ENCODE results near the gene METTL16.

The METTL16 gene

GRCh38 chr17:2412561-2413021 is 99.1 kb downstream of the METTL16 start:
- H3K9me3 Mint-ChIP-seq: no peaks in the 10 kb centered on the region
- H3K4me1 Mint-ChIP-seq: peaks cover 12% of the 10 kb centered on the region
- no peaks in the 10 kb centered on the region for H3K27me3 Mint-ChIP-seq (ENCODE audit: low read depth, poor library complexity)
- no peak for DNase-seq
- no peak overlapping the region for H3K4me3 Mint-ChIP-seq
- TF ChIP-seq CTCF (IDR thresholded peaks at IDR 0.05): no peak
- peak overlapping the region; percentile 92 for H3K27ac Mint-ChIP-seq
- H3K36me3 Mint-ChIP-seq (ENCODE audit: low read depth): peaks cover 26% of the 10 kb centered on the region

- H3K4me1 Mint-ChIP-seq: peaks cover 16% of the 10 kb centered on the region
- TF ChIP-seq CTCF (IDR thresholded peaks at IDR 0.05): no peak
- H3K27me3 Mint-ChIP-seq (ENCODE audit: low read depth, poor library complexity): no peaks in the 10 kb centered on the region
- peaks cover 22% of the 10 kb centered on the region for H3K36me3 Mint-ChIP-seq (ENCODE audit: low read depth)
- no peaks in the 10 kb centered on the region for H3K9me3 Mint-ChIP-seq
- no peak overlapping the region for H3K4me3 Mint-ChIP-seq
- DNase-seq: no peak
- H3K27ac Mint-ChIP-seq: peak overlapping the region; percentile 3
These were observed 100.7 kb downstream of the METTL16 start for GRCh38 chr17:2410951-2411350.

GRCh38 chr17:2406903-2407790 is 104.5 kb downstream of the METTL16 start:
- DNase-seq: peak; percentile 23
- no peak for TF ChIP-seq CTCF (IDR thresholded peaks at IDR 0.05)
- peak overlapping the region; percentile 99 for H3K27ac Mint-ChIP-seq
- H3K4me3 Mint-ChIP-seq: peak overlapping the region; percentile 53
- peaks cover 20% of the 10 kb centered on the region for H3K36me3 Mint-ChIP-seq (ENCODE audit: low read depth)
- H3K4me1 Mint-ChIP-seq: peaks cover 43% of the 10 kb centered on the region
- no peaks in the 10 kb centered on the region for H3K9me3 Mint-ChIP-seq
- peaks cover 2% of the 10 kb centered on the region for H3K27me3 Mint-ChIP-seq (ENCODE audit: low read depth, poor library complexity)

- no peaks in the 10 kb centered on the region for H3K9me3 Mint-ChIP-seq
- no peak for TF ChIP-seq CTCF (IDR thresholded peaks at IDR 0.05)
- peak overlapping the region; percentile 99 for H3K27ac Mint-ChIP-seq
- H3K4me1 Mint-ChIP-seq: peaks cover 47% of the 10 kb centered on the region
- peaks cover 20% of the 10 kb centered on the region for H3K36me3 Mint-ChIP-seq (ENCODE audit: low read depth)
- H3K4me3 Mint-ChIP-seq: no peak overlapping the region
- DNase-seq: no peak
- H3K27me3 Mint-ChIP-seq (ENCODE audit: low read depth, poor library complexity): peaks cover 2% of the 10 kb centered on the region
These were observed 105.3 kb downstream of the METTL16 start for GRCh38 chr17:2406271-2406902.

- no peak for DNase-seq
- H3K27me3 Mint-ChIP-seq (ENCODE audit: low read depth, poor library complexity): peaks cover 2% of the 10 kb centered on the region
- no peak for TF ChIP-seq CTCF (IDR thresholded peaks at IDR 0.05)
- H3K4me3 Mint-ChIP-seq: no peak overlapping the region
- no peaks in the 10 kb centered on the region for H3K9me3 Mint-ChIP-seq
- peaks cover 11% of the 10 kb centered on the region for H3K36me3 Mint-ChIP-seq (ENCODE audit: low read depth)
- H3K4me1 Mint-ChIP-seq: peaks cover 47% of the 10 kb centered on the region
- no peak overlapping the region for H3K27ac Mint-ChIP-seq
These were observed 106.3 kb downstream of the METTL16 start for GRCh38 chr17:2405247-2405926.

All from nephron progenitor cell (in vitro differentiated cells).